GM18951 (cell line): ENCODE measurements around the gene CCDC93.

ENCODE experiments used
- POLR2A ChIP-seq: IDR thresholded peaks from 4 replicates; pipeline ENCODE4 v1.6.1; 2011; ENCODE audit warnings: mild to moderate bottlenecking; ENCODE audit not compliant: insufficient read length, insufficient read depth; ENCODE audit errors: extremely low read depth
- in situ Hi-C: fragments of 300-500 bp; cut with MboI; formaldehyde crosslinking; loops from one replicate; pipeline ENCODE4 v1.12.0; 2022; ENCODE audit warnings: low sequenced_read_pairs, mixed read lengths, inconsistent platforms; ENCODE audit not compliant: unreplicated experiment

The CCDC93 gene

DNA sequence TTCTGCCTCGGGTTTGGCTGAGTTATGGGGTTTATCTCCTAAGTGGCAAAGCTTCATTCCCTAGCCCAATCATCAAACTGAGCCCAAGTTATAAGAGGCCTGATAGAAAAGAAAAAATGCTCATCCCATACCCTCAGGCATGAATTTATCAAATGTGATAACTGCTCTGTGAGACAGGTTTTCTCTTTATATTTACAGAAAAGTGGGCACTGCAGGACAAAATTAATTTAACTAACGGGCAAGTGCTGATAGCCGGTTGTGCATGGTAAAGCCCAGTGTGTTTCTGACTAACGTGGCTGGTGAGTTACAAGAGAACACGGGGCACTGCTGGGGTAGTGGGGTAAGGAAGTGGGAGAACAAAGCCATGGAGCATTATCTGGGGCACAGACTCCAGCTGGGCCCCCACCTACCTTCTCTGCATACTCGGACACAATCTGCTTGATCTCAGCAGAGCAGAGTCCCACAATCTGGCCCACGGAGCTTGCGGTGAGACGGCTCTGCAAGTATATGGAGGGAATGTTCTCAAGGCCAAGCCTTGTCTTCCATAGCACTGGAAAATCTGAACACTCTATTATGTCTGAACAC, 40.3 kb downstream of the CCDC93 start:
- in situ Hi-C loops, result no loop called here

DNA sequence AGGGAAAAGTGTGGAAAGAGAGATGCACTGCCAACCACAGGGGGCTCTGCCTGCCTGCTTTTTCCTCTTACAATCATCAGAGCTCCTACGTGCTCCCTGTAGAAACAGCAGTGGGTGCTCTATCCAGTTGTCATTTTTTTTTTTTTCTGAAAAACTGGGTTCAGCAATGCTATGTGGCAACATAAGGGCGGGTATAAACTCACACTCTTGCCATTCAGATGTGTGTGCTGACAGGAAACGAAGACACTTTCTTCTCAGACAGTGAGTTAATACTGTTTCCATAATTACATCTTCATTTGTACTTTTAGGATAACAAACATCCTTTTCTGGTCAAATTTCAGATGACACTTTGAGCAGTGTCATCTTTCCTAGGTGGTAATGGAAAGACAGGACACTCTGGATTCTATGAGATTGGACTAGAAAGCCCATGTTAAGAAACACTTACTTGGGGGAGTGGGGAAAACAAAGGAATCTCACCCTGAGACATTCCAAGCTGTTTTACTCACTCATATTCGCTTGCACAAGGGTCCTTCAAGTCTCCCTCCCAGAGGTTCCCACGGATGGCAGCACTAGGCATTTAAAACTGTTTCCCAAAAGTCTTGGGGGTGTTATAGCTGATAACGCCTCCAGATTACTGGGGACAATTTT, 41.3 kb downstream of the CCDC93 start:
- TF ChIP-seq POLR2A, result no peak
- in situ Hi-C loops, result no loop called here

More for the DNA sequence above, 40.3 kb downstream of the CCDC93 start:
- no peak for TF ChIP-seq POLR2A

DNA sequence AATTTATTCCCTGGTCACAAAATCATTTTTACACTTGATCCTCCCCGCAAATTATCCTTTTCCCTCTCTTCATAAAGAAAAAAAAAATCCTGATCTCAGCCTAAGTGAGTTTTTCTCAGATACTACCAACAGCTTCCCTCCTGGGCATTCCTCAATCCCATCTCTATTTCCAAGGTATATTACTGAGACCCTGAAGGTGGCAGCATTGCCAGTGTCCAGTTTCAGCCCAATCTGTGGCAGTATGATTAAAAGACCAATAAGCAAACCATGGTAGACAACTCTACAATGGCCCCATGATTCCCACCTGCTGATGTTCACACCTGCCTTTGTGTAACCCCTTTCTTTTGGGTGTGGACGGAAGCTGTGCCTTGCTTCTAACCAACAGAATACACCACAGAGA, 45.1 kb downstream of the CCDC93 start:
- in situ Hi-C loops, result no loop called here
- no peak for TF ChIP-seq POLR2A

DNA sequence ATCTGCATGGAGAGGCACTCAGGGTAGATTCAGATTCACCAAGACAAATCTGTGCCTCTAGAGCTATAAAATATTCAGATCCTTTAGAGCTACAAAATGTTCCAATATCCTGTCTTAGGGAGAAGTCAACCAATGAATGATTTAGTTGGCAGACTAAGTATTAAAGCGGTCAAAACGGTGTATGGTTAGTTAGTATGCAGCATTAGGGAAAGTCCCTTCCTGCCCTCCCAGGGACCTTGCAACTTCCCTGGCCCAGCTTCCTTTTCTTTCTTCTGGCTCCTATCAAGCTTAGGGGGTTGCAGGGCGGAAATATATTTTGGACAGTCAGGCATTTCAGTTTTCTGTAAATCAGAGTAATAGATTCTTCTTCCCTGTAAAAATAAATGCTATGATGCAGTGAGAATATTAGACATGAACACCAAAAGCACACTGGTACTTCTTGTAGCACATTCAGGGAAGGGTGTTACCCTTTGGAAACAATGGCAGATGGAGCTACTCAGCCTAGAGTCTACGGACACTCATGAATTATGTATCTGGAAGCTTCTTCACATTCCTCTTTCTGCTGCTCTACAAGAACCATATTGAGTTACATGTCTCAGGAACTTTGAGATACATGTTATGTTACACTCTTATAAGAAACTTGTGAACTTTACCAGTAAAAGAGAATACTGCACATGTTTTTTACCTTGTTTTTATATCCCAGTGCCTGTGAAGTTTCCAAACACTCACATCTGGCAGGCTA, 45.7 kb downstream of the CCDC93 start:
- in situ Hi-C loops, result no loop called here
- no peak for TF ChIP-seq POLR2A

DNA sequence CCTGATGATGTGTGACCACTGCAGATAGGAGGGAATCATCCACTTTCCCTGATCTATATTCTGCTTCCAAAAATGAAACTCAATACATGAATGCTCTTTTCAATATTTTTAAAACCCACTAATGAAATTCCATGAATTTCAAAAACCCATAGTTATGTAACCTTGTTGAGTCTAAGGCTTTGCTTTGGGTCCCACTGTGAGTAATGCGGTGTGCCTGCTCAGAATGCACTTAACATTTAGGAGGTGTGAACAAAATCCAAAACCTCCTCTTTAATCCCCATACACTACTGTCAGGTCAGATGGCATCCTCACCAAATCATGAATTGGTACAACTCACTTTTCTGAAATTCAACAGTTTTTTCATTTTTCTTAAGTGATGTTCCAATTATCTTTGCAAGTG, 50.4 kb downstream of the CCDC93 start:
- TF ChIP-seq POLR2A, result no peak
- in situ Hi-C loops, result no loop called here

DNA sequence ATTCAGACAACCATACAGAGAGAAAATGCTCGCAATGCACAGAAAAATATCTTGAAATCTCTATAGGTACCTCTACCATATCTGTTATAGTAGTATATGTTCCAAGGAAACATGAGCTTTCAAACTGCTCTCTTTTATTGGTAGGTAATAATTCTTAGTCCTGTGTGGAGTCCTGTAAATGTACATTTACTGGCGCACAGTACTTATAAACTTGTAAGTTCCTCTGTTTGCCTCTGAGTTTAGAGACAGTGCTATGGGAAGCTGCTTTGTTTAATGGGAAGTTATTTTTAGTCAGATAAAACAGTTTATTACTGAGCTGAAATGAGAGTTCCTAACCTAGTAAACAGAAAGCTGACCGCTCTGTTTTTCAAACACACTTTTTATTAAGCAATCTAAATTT, 52.7 kb downstream of the CCDC93 start:
- no peak for TF ChIP-seq POLR2A
- in situ Hi-C loops, result no loop called here

DNA sequence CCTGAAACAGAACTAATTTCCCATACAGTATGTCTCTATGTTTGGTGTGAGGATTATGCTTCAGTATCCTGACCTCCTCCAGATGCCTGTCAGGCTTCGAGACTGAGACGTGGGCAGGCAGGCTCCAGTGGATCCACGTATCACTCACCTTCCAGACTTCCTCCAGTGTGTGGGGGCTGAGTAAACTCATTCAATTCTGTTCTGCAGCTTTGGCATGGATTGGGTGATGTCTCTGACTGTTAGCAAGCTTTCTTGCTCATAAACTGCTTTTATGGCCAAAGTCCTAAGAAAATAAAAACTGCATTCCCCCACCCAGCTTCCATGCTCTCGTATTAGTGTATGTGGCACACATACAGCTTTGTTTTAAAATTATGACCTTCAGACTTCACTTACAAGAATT, 53.6 kb downstream of the CCDC93 start:
- no peak for TF ChIP-seq POLR2A
- in situ Hi-C loops, result no loop called here

DNA sequence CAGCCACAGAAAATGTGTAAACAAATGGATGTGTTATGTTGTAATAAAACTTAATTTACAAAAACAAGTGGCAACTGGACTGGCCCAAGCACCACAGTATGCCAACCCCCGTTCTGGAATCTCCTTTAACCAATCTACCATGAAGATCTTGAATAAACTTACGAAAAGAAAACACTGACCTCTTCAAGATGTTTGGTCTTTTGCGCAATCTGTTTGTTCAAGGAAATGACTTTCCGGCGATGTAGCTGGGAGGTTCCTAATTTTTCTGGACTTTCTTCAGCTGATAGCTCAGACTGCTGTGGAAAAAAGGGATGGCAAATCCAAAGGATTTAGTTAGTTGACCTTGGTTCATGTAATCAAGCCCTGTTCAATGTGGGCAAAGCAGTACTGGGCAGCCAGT, 55.7 kb downstream of the CCDC93 start:
- in situ Hi-C loops, result no loop called here
- TF ChIP-seq POLR2A, result no peak

DNA sequence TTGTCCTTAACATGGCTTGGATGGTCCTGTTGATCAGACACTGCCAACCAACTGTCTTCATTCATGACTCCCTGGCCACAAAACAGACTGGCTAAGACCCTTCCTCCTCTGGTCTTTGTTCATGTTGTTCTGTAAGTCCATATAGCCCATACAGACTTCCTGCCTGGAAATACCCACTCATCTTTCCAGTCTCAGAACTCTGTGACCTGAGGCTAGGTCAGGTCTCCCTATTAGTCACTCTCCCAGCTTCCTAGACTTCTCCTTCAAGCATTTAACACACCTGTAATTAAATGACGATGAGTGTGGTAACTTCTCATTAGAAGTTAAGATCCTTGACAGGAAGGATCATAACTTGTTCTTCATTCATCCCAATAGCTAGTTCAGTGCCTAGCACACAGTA, 56.3 kb downstream of the CCDC93 start:
- in situ Hi-C loops, result no loop called here
- no peak for TF ChIP-seq POLR2A

DNA sequence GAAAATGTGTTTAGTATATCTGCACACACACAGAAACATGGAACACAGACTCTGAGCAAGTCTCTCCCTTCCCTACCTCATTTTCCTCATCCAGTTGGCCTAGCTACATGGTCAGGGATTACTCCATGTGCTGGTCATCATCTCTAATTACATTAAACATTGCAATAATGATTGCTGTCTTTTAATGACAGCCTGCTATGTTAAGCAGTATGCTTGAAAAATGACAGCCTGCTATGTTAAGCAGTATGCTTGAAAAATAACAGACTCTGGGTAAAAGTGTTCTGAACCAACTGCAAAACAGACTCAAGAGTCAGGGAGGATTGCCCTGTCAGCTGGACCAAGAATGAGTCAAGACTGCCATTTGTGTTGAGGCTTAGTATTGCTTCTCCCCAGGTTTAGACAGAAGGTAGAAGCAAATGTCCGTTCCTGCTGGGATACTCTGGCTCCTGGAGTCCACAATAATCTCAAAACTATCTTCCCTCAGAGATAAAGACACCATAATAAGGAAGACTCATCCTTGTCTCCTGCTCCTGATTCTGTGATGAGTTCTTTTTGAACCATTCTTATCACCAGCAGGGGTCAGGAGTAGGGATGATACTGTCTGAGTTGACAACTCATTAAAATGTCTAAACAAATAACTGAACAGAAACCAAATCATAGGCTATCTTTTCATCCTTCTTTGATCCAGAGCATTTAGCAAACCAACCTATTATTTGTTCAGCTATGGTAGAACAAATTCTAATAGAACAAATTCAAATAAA, 57.7 kb downstream of the CCDC93 start:
- TF ChIP-seq POLR2A, result no peak
- in situ Hi-C loops, result no loop called here

DNA sequence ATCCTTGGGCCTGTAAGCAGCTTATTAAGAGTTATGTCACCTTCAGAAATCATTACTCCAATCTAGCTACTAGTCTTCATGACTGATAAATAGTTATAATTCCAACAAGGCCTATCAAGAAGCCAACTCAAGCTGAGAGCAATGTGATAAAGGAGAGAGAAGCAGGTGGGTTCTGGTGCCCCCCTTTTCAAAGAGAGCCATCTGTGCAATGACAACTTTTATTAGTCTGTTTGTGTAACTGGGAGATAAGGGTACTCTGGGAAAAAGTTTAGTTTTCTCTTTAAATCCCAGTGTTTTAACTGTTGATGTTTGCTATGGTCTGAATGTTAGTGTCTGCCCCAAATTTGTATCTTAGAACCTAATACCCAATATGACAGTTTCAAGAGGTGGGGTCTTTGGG, 60.6 kb downstream of the CCDC93 start:
- in situ Hi-C loops, result no loop called here
- TF ChIP-seq POLR2A, result no peak

DNA sequence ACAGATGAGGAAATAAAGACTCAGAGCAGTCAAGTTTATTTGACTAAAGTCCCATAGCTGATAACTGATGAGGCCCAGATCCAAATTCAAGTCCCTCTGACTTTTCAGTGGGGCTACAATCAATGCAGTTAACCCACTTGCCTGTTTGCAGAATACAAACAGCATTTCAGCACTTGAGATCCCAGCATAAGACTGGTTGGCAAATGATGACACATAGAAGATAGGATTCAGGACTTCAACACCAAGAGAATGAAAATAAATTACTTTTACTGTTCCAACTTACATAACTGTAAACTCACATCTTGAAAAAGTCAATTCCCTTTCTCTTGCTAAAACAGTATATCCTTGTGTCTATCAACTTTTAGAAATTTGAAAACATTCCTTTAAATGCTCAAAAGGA, 61.2 kb downstream of the CCDC93 start:
- in situ Hi-C loops, result no loop called here
- no peak for TF ChIP-seq POLR2A

DNA sequence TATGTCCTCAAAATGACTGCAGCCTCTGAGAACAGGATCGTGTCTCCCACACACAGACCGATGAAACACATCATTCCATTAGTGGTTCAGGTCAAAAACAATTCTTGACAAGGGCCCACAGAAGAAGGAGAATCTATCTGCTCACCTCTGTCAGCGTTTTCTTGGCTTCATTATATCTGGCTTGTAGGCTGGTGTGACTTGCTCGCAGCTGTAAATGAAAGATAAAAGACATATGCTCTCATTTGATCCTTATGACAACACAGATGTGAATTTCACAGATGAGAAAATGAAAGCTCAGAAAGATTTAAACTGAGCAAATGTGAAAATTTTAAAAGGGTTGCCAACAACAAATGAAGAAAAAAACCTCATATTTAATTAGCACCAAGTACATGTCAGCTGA, 61.6 kb downstream of the CCDC93 start:
- TF ChIP-seq POLR2A, result no peak
- in situ Hi-C loops, result no loop called here
